A673 (cell line): ENCODE data around the gene ENGASE.

Source experiments
- CTCF ChIP-seq: fragments of 300-800, 200-600 bp; sonication (generic); conservative IDR thresholded peaks from 2 replicates; pipeline ENCODE4 v1.5.1; 2017; ENCODE audit warnings: low read depth, mild to moderate bottlenecking, antibody characterized with exemption, low read length, moderate library complexity, mixed read lengths
- EZH2 ChIP-seq: fragments of 200-600 bp; sonication (generic); IDR thresholded peaks from 2 replicates; pipeline ENCODE4 v1.6.1; 2017; ENCODE audit warnings: borderline replicate concordance, low read depth, mild to moderate bottlenecking, mixed read lengths, antibody characterized with exemption, low read length; ENCODE audit not compliant: poor library complexity, severe bottlenecking

- no peak for TF ChIP-seq CTCF
- TF ChIP-seq EZH2: no peak
Observed at GRCh38 chr17:79036181-79036580, 38.4 kb upstream of the ENGASE start.
